Pericardium fibroblast (primary cell): ENCODE data around the gene WFIKKN1. TPM values are rescaled to one million over a fixed set of nuclear protein-coding genes. Genes with fewer than 3 reads are reported as not detected.

ENCODE experiments used
- total RNA-seq: library from RNA; depleted of rRNA; stranded (reverse); fragments of >200 nt; gene quantifications from 2 replicates; pipeline ENCODE4 v1.2.3, GENCODE V29; 2015

WFIKKN1 gene
- 0.12 TPM in 1 of 2 replicates, not detected in the other for total RNA-seq

GRCh38 chr16:630815-631405 lies at the start of gene WFIKKN1:
Gene WFIKKN1 (plus strand): TSS chr16:630985. CDS start chr16:631254, 269 bp downstream.

DNA sequence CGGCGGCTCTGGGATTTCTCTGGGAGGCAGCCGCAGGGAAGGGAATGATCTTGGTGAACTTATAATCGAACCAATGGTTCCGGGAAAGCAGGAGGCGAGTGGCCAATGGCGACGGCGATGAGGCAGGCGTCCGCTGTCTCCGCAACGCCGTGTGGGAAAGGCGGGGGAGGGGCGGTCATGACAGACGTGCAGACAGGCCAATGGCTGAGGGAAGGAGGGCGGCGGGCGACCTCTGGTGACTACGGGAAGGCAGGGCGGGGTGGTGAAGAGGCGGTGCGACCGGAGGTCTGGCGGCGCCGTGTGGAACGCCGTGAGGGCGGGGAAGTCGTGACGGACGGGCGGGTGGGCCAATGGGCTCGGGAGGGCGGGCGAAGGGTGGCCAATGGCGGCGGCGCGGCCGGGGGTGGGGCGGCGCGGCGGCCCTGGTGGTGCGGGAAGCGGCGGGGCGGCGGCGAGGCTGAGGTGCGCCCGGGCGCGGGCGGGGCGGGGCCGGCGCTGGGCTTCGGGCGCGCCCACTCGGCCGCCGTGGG lies 41.1 kb upstream of the WFIKKN1 start, which contains the start of gene RAB40C:
TSS of gene RAB40C (plus strand) at position 409 of the 530 bp plus-strand sequence. CDS start 226 bp downstream, outside the sequence.

DNA sequence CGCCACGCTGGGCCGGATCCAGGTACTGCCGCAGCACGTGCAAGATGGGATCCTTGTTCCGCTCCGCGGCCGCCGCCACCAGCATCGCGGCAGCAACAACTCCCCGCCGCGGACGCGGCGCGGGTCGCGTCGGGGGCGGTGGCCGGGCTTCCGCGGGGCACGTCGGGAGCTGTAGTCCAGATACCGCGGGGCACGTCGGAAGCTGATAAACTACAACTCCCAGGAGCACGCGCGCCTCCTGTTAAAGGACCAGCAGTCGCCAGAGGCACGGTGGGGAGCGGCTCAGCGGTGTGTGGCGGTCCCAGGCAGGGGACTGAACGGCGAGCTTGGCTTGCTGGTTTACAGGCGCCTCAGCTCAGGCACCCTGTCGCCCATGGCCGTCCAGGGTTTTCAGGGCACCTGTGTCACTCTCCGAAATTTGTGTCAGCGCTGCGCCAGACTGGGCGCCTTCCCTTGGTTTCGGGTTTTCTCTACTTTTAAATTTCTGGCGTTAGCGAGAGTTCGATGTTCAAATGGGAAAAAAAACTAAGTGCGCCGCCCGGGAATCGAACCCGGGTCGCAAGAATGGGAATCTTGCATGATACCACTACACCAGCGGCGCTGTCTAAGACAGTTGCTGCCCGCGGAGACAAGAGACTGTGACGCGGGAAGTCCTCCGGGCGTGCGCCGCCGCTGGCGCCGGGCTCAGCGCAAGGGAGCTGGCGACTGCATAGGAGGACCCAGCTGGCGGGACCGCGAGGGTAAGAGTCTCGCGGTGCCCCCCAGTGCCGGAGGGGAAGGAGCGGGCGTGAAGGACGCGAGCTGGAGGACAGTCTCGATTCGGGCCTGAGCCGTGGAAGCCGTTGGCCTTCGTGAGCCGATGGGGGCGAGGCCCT lies 5.7 kb downstream of the WFIKKN1 start, which contains the start of gene METTL26:
TSS of gene METTL26 (minus strand) at position 100 of the 875 bp plus-strand sequence. CDS start at position 85, 15 bp downstream.

DNA sequence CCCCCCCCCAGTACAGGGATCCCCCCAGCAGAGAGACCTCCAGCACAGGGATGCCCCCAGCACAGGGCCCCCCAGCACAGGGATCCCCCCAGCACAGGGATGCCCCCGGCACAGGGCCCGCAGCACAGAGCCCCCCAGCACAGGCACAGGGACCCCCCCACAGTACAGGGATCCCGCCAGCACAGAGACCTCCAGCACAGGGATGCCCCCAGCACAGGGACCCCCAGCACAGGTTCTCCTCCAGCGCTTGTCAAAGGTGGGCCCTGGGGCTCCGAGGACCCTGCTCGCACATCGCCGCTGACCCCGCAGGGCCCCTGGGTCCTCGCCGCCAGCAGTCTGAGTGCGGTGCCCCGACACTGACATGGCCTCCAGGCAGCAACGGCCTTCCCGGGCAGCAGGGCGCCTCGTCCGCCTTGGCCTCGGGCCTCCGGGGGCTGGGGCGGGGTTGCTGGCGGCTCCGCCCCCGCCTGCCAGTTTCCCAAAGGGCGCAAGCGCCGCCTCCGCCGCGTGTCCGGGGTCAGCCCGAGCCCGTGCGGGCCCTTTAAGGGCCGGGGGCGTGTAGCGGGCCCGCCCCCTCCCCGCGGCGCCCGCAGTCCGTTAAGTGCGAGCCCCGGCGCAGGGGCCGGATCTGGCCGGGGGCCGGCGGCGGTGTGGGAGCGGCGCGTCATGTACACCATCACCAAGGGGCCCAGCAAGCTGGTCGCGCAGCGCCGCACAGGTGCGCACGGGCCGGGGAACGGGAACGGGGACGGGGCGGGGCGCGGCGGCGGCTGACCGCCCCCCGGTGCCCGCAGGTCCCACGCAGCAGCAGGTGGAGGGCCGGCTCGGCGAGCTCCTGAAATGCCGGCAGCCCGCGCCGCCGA lies 10.8 kb downstream of the WFIKKN1 start, which contains the start of gene MCRIP2:
TSS of gene MCRIP2 (plus strand) at position 503 of the 863 bp plus-strand sequence. CDS start at position 667, 164 bp downstream.

GRCh38 chr16:648781-649589 lies 18.2 kb downstream of the WFIKKN1 start, which contains the start of gene WDR90:
Gene WDR90 (plus strand): TSS chr16:649365. CDS start chr16:649417, 52 bp downstream.

DNA sequence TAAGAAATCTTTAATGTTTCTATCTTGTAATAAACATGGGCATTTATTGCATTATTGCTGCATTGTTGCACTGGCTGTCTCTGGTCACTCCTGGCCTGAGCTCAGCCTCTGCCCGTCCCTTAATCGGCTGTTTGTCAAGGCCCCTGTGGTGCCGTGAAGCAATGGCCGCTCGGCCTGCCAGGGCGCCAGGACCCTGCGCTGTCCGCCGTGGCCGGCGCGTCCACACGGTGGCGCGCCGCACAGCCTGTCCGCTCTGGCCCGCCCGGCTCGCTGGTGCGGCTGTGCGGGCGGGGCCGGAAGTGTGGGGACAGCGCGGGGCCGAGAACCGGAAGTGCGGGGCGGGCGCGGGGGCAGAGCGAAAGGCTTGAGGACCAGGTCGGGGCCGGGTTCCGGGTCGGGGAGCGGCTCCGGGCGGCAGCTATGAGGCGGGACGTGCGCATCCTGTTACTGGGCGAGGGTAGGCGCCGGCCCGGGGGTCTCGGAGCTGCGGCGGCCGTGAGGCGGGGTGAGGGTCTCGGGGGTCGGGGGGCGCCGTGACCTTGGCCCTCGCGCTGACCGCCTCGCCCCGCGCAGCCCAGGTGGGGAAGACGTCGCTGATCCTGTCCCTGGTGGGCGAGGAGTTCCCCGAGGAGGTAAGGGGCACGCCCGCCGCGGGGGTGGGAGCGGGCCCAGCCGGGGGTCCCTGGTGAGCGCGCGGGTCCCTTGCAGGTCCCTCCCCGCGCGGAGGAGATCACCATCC lies 37.2 kb downstream of the WFIKKN1 start, which contains the start of gene RHOT2:
TSS of gene RHOT2 (plus strand) at position 353 of the 739 bp plus-strand sequence. CDS start at position 421, 68 bp downstream.

DNA sequence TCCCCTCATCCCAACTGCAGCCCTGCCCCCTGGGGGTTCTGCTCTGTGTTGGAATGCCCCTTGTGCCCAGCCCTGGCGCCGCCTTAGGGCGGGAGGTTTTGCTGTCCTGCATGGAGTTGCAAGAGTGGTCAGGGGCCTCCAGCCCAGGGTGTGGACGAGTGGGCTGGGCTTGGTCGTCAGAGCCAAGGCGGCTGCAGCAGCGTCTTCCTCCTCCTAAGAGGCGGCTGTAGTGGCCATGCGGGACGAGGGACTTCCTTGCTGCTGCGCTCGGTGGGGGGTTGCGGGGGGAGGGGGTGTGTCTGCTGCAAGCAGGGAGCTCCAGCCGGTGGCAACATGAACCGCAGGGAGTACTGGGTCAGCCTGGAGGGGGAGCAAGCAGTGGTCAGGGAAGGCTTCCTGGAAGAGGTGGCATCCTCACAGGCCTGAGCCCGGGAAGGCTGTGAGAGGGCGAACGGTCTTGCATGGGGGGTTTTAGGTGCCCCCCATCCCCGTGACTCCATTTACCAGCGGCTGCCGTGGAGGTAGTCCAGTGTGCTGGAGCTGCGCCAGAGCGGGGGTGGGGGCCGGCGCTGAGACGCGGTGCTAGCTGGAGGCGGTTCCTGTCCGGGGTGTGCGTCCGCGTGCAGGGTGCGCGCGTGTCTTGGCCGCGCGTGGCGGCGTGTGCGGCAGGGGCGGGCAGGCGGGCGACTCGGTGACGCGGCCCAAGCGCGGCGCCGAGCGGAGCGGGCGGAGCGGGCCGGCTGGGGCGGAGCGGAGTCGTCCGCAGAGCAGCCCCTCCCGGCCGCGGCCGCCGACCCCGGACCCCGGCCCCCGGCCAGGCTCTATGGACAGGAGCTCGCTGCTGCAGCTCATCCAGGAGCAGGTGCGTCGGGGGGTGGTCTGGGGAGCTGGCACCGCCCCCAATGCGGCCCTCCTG lies 44.4 kb downstream of the WFIKKN1 start, which contains the start of gene RHBDL1:
TSS of gene RHBDL1 (plus strand) at position 704 of the 916 bp plus-strand sequence. CDS start at position 824, 120 bp downstream.

DNA sequence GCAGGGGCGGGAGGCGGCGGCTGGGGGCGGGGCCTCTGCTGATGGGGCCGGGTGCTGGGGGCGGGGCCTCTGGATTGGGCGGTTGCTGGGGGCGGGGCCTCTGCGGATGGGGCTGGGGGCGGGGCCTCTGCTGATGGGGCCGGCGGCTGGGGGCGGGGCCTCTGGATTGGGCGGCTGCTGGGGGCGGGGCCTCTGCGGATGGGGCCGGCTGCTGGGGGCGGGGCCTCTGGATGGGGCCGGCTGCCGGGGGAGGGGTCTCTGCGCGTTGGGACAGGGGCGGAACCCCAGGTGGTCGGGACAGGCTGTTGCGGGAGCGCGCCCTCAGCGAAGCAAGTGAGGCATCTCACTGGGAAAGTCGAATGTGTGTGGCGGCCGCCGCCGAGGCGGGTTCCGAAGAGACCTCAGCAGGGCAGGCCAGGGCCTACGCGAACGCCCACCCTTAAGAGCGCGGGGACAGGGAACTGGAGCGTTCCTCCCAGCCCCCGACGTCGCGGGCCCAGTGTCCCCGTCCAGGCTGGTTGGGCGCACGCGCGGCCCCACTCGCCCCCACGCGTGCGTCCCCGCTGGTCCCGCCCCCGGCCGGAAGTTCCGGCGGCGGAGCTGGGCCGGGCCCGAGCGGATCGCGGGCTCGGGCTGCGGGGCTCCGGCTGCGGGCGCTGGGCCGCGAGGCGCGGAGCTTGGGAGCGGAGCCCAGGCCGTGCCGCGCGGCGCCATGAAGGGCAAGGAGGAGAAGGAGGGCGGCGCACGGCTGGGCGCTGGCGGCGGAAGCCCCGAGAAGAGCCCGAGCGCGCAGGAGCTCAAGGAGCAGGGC lies 49.2 kb downstream of the WFIKKN1 start, which contains the start of gene STUB1:
TSS of gene STUB1 (plus strand) at position 597 of the 811 bp plus-strand sequence. CDS start at position 713, 116 bp downstream.

Other genes with a start within 250 kb of the WFIKKN1 start
- 56.3 and 67.3 TPM in 2 replicates for gene PGAP6, start 249.0 kb upstream of the WFIKKN1 start, total RNA-seq
- 169 and 171 TPM in 2 replicates for gene NME4, start 233.8 kb upstream of the WFIKKN1 start, total RNA-seq
- gene DECR2, start 229.1 kb upstream of the WFIKKN1 start, total RNA-seq = 16.6 and 19.5 TPM in 2 replicates
- gene RAB11FIP3, start 205.3 kb upstream of the WFIKKN1 start, total RNA-seq = 26.7 and 36.1 TPM in 2 replicates
- 36.5 and 48.2 TPM in 2 replicates for gene CAPN15, start 103.3 kb upstream of the WFIKKN1 start, total RNA-seq
- not detected in 2 replicates for gene PRR35, start 70.6 kb upstream of the WFIKKN1 start, total RNA-seq
- 3.8 and 5.0 TPM in 2 replicates for gene NHLRC4, start 64.0 kb upstream of the WFIKKN1 start, total RNA-seq
- 28.5 and 35.1 TPM in 2 replicates for gene PIGQ, start 61.0 kb upstream of the WFIKKN1 start, total RNA-seq
- 16.9 and 19.4 TPM in 2 replicates for gene RAB40C, start 40.9 kb upstream of the WFIKKN1 start, total RNA-seq
- gene METTL26, start 5.3 kb downstream of the WFIKKN1 start, total RNA-seq = 152 and 181 TPM in 2 replicates
- gene MCRIP2, start 10.8 kb downstream of the WFIKKN1 start, total RNA-seq = 23.7 and 31.7 TPM in 2 replicates
- 8.5 TPM in 2 replicates for gene WDR90, start 18.4 kb downstream of the WFIKKN1 start, total RNA-seq
- 46.9 and 47.1 TPM in 2 replicates for gene RHOT2, start 37.1 kb downstream of the WFIKKN1 start, total RNA-seq
- 0.58 and 4.4 TPM in 2 replicates for gene RHBDL1, start 44.7 kb downstream of the WFIKKN1 start, total RNA-seq
- 163 and 189 TPM in 2 replicates for gene STUB1, start 49.4 kb downstream of the WFIKKN1 start, total RNA-seq
- 58.3 and 58.7 TPM in 2 replicates for gene JMJD8, start 53.3 kb downstream of the WFIKKN1 start, total RNA-seq
- 10.3 and 12.1 TPM in 2 replicates for gene WDR24, start 59.4 kb downstream of the WFIKKN1 start, total RNA-seq
- gene FBXL16, start 74.8 kb downstream of the WFIKKN1 start, total RNA-seq = 0.17 and 0.93 TPM in 2 replicates
- gene METRN, start 84.1 kb downstream of the WFIKKN1 start, total RNA-seq = 119 and 164 TPM in 2 replicates
- gene ANTKMT, start 90.2 kb downstream of the WFIKKN1 start, total RNA-seq = 32.9 and 39.3 TPM in 2 replicates
- 0.94 and 2.1 TPM in 2 replicates for gene CCDC78, start 95.5 kb downstream of the WFIKKN1 start, total RNA-seq
- 5.5 and 13.9 TPM in 2 replicates for gene HAGHL, start 96.1 kb downstream of the WFIKKN1 start, total RNA-seq
- 13.4 and 18.3 TPM in 2 replicates for gene CIAO3, start 110.0 kb downstream of the WFIKKN1 start, total RNA-seq
- gene MSLN, start 129.7 kb downstream of the WFIKKN1 start, total RNA-seq = 1.6 and 2.0 TPM in 2 replicates
- gene RPUSD1, start 157.4 kb downstream of the WFIKKN1 start, total RNA-seq = 17.6 and 21.6 TPM in 2 replicates
- gene CHTF18, start 157.6 kb downstream of the WFIKKN1 start, total RNA-seq = 1.6 and 7.8 TPM in 2 replicates
- not detected in 2 replicates for gene GNG13, start 169.7 kb downstream of the WFIKKN1 start, total RNA-seq